ENCODE measurements around the gene ZSCAN5A.
"Not testable (repeated sequence)": the region's sequence is repeated elsewhere in the genome, so short reads cannot be mapped to it uniquely, and the experiment has no call there.

The ZSCAN5A gene

DNA sequence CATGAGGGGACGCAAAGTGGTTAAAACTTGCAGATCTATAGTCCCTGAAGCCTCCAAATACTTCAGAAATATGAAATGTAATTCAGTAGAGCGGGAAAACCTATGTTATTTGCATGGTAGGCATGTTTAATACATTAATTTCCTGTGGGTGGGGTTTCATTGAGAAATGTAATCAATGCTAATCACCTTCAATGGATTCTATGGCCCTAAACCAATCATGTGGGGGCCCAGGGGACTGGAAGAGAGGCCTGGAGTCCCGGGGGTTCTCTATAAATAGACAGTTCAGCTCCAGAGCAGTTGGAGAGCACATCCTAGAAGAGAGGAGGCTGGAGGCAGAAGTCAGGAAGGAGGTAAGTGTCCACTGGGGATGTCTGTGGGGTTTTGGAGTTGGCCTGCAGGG is 112.7 kb downstream of the ZSCAN5A start, which contains the start of gene ZSCAN5C:
Gene ZSCAN5C (plus strand): TSS at position 301 of the 400 bp plus-strand sequence. CDS start 3,641 bp downstream, outside the sequence.
- DNase-seq (ENCODE audit: low read depth), result no peak
- no peak within 1 kb of the TSS for H3K4me3 ChIP-seq (ENCODE audit: low read depth, low read length)
- TF ChIP-seq MYC (IDR thresholded peaks at IDR 0.05; ENCODE audit: low read depth, low read length) (no peak), POLR2A (IDR thresholded peaks at IDR 0.05; ENCODE audit: extremely low read depth, insufficient read length) (no peak)
- TF ChIP-seq, protein P1, sequence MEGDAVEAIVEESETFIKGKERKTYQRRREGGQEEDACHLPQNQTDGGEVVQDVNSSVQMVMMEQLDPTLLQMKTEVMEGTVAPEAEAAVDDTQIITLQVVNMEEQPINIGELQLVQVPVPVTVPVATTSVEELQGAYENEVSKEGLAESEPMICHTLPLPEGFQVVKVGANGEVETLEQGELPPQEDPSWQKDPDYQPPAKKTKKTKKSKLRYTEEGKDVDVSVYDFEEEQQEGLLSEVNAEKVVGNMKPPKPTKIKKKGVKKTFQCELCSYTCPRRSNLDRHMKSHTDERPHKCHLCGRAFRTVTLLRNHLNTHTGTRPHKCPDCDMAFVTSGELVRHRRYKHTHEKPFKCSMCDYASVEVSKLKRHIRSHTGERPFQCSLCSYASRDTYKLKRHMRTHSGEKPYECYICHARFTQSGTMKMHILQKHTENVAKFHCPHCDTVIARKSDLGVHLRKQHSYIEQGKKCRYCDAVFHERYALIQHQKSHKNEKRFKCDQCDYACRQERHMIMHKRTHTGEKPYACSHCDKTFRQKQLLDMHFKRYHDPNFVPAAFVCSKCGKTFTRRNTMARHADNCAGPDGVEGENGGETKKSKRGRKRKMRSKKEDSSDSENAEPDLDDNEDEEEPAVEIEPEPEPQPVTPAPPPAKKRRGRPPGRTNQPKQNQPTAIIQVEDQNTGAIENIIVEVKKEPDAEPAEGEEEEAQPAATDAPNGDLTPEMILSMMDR (IDR thresholded peaks at IDR 0.05; ENCODE audit: low read depth, low read length), result no peak
- TF ChIP-seq, protein P2, sequence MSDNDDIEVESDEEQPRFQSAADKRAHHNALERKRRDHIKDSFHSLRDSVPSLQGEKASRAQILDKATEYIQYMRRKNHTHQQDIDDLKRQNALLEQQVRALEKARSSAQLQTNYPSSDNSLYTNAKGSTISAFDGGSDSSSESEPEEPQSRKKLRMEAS (IDR thresholded peaks at IDR 0.05; ENCODE audit: low read depth, low read length), result no peak

DNA sequence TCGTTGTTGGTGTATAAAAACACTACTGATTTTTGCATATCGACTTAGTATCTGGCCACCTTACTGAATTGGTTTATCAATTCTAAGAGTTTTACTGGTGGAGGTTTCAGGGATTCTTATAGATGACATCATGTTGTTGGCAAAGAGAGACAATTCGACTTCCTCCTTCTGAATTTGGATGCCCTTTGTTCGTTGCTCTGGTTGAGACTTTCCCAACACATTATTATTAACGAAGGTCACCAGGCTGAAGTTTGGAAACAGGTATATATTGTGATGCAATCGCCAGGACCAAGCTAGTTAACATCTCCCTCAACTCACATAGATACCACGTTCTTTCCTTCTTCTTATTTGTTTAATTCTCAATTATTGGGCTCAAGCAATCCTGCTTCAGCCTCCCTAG is 115.0 kb downstream of the ZSCAN5A start:
- no peak for TF ChIP-seq POLR2A (IDR thresholded peaks at IDR 0.05; ENCODE audit: extremely low read depth, insufficient read length)
- TF ChIP-seq, protein P2 (IDR thresholded peaks at IDR 0.05; ENCODE audit: low read depth, low read length), result no peak
- no peak for TF ChIP-seq MYC (IDR thresholded peaks at IDR 0.05; ENCODE audit: low read depth, low read length)
- TF ChIP-seq, protein P1 (IDR thresholded peaks at IDR 0.05; ENCODE audit: low read depth, low read length), result no peak
- no peak overlapping the region for H3K4me3 ChIP-seq (ENCODE audit: low read depth, low read length)
- no peak for DNase-seq (ENCODE audit: low read depth)

DNA sequence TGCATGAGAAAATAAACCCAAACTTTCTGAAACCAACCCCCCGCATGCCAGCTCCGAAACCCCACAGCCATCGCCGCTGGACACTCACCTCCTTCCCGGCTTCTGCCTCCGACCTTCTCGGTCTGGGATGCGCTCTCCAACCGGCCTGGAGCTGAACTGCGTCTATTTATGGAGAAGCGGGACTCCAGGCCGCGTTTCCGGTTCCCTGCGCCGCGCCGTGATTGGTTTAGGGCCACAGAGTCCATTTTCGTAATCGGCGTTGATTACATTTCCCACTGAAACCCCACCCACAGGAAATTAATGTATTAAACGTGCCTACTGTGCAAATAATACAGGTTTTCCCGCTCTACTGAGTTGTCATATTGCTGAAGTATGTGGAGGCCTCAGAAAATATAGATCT is 117.0 kb downstream of the ZSCAN5A start, which contains the start of gene ZSCAN5B:
Gene ZSCAN5B (minus strand): TSS at position 138 of the 400 bp plus-strand sequence. CDS start 4,731 bp downstream, outside the sequence.
- not testable (repeated sequence) for H3K4me3 ChIP-seq (ENCODE audit: low read depth, low read length); DNase-seq (ENCODE audit: low read depth)

DNA sequence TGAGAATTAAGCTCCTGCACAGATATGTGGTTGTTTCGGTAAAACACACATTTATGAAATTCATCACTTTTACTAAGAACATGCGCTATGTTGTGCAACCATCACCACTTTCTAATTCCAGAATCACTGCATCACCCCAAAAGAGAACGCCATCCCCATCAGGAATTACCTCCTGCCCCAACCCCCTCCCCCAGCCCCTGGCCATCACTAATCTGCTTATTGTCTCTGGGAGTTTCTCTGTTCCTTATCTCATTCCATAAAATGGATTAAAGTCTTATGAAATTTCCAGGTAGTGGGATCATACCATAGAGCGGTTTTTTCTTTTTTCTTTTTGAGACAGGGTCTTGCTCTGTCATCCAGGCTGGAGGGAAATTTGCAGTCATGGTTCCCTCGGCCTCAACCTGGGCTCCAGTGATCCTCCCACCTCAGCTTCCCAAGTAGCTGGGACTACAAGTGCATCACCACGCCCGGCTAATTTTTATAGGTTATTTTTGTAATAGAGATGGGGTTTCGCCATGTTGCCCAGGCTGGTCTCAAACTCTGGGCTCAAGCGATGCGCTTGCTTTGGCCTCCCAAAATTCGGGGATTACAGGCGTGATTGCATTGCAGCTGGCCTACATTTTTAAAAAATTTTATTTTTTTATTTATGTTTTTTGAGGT is 120.5 kb downstream of the ZSCAN5A start:
- DNase-seq (ENCODE audit: low read depth), result no peak
- no peak overlapping the region for H3K4me3 ChIP-seq (ENCODE audit: low read depth, low read length)
- TF ChIP-seq, protein P2 (IDR thresholded peaks at IDR 0.05; ENCODE audit: low read depth, low read length), result no peak
- no peak for TF ChIP-seq POLR2A (IDR thresholded peaks at IDR 0.05; ENCODE audit: extremely low read depth, insufficient read length)
- TF ChIP-seq, protein P1 (IDR thresholded peaks at IDR 0.05; ENCODE audit: low read depth, low read length), result no peak
- no peak for TF ChIP-seq MYC (IDR thresholded peaks at IDR 0.05; ENCODE audit: low read depth, low read length)

DNA sequence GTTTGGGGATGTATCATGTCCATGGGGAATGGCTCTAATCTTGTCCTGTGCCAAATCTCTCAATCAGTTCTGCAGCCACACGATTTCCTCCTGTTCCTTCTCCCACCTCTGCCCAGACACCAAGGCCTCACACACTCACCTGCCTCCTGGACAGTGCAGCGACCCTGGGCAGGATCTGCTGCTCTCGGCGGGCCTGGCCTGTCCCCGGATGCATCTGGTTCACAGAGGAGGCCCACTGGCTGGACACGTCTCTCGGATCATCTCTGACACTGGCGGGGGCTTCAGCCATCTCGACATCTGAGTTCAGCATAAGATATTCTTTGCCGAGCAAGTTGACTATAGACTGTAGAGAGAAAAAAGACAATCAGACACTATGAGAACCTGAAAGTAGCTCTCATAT is 122.9 kb downstream of the ZSCAN5A start:
- no peak overlapping the region for H3K4me3 ChIP-seq (ENCODE audit: low read depth, low read length)
- no peak for DNase-seq (ENCODE audit: low read depth)
- TF ChIP-seq MYC (IDR thresholded peaks at IDR 0.05; ENCODE audit: low read depth, low read length) (no peak), POLR2A (IDR thresholded peaks at IDR 0.05; ENCODE audit: extremely low read depth, insufficient read length) (no peak)
- TF ChIP-seq, protein P2 (IDR thresholded peaks at IDR 0.05; ENCODE audit: low read depth, low read length), result no peak
- TF ChIP-seq, protein P1 (IDR thresholded peaks at IDR 0.05; ENCODE audit: low read depth, low read length), result no peak

DNA sequence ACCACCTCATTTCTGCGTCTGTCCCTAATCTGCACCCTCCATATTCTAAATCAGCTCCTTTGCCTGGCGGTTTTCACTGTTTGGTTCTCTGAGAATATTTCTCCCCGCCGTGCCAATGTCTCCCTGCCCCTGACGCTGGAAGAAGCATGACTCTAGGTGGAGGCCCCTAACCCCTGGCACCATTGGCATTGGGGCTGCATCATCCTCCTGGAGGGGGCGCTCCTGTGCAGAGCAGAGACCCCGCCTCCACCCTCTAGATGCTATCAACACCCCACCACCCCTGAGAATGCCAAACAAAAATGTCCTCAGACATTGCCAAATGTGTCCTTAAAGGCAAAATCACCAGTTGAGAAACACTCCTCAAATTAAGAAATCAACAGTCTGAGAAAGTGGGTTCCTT is 123.5 kb downstream of the ZSCAN5A start:
- no peak overlapping the region for H3K4me3 ChIP-seq (ENCODE audit: low read depth, low read length)
- DNase-seq (ENCODE audit: low read depth), result no peak
- TF ChIP-seq POLR2A (IDR thresholded peaks at IDR 0.05; ENCODE audit: extremely low read depth, insufficient read length) (no peak), MYC (IDR thresholded peaks at IDR 0.05; ENCODE audit: low read depth, low read length) (no peak)
- TF ChIP-seq, protein P2 (IDR thresholded peaks at IDR 0.05; ENCODE audit: low read depth, low read length), result no peak
- TF ChIP-seq, protein P1 (IDR thresholded peaks at IDR 0.05; ENCODE audit: low read depth, low read length), result no peak
